Stimulated activated naive CD8-positive, alpha-beta T cell treated with anti-CD3 and anti-CD28 coated beads, Interleukin-15, Interleukin-2, amounts not matched to agents 100 ng/mL and 50 ng/mL, for 24 hours (primary cell): Measurements from ENCODE around the gene SNAP29.
"Not testable (repeated sequence)": the region's sequence is repeated elsewhere in the genome, so short reads cannot be mapped to it uniquely, and the experiment has no call there.

ENCODE experiments used
- H3K27ac Mint-ChIP-seq: one replicate; pipeline ENCODE4 v1.8.0; 2021; ENCODE audit warnings: mild to moderate bottlenecking, mixed read lengths
- H3K27me3 Mint-ChIP-seq: one replicate; pipeline ENCODE4 v1.8.0; 2021; ENCODE audit warnings: mixed read lengths
- H3K36me3 Mint-ChIP-seq: one replicate; pipeline ENCODE4 v1.8.0; 2021; ENCODE audit warnings: low read depth, mixed read lengths
- H3K4me1 Mint-ChIP-seq: one replicate; pipeline ENCODE4 v1.8.0; 2021; ENCODE audit warnings: low read depth, mixed read lengths
- H3K4me3 Mint-ChIP-seq: one replicate; pipeline ENCODE4 v1.8.0; 2021; ENCODE audit warnings: mild to moderate bottlenecking, mixed read lengths
- H3K9me3 Mint-ChIP-seq: one replicate; pipeline ENCODE4 v1.8.0; 2021; ENCODE audit warnings: mixed read lengths

Gene SNAP29

GRCh38 chr22:20889904-20890540 lies 31.2 kb downstream of the SNAP29 start:
- no peaks in the 10 kb centered on the region for H3K4me1 Mint-ChIP-seq
- no peaks in the 10 kb centered on the region for H3K9me3 Mint-ChIP-seq
- no peak overlapping the region for H3K4me3 Mint-ChIP-seq
- H3K27me3 Mint-ChIP-seq = no peaks in the 10 kb centered on the region
- peaks cover 16% of the 10 kb centered on the region for H3K36me3 Mint-ChIP-seq
- no peak overlapping the region for H3K27ac Mint-ChIP-seq

- no peak overlapping the region for H3K4me3 Mint-ChIP-seq
- peaks cover 16% of the 10 kb centered on the region for H3K36me3 Mint-ChIP-seq
- no peak overlapping the region for H3K27ac Mint-ChIP-seq
Observed at GRCh38 chr22:20890975-20891374, 32.2 kb downstream of the SNAP29 start.

GRCh38 chr22:20897737-20898136 lies 38.9 kb downstream of the SNAP29 start:
- H3K9me3 Mint-ChIP-seq, H3K27me3 Mint-ChIP-seq, H3K36me3 Mint-ChIP-seq, H3K4me1 Mint-ChIP-seq, H3K4me3 Mint-ChIP-seq, H3K27ac Mint-ChIP-seq: not testable (repeated sequence)

More at GRCh38 chr22:20890975-20891374, 32.2 kb downstream of the SNAP29 start:
- H3K9me3 Mint-ChIP-seq = no peaks in the 10 kb centered on the region
- no peaks in the 10 kb centered on the region for H3K4me1 Mint-ChIP-seq
- no peaks in the 10 kb centered on the region for H3K27me3 Mint-ChIP-seq

- no peak overlapping the region for H3K27ac Mint-ChIP-seq
- peaks cover under 1% of the 10 kb centered on the region for H3K27me3 Mint-ChIP-seq
- no peaks in the 10 kb centered on the region for H3K36me3 Mint-ChIP-seq
- no peaks in the 10 kb centered on the region for H3K4me1 Mint-ChIP-seq
- H3K9me3 Mint-ChIP-seq = no peaks in the 10 kb centered on the region
- no peak overlapping the region for H3K4me3 Mint-ChIP-seq
Observed at GRCh38 chr22:20899827-20900423, 41.1 kb downstream of the SNAP29 start.

- H3K4me3 Mint-ChIP-seq, H3K9me3 Mint-ChIP-seq, H3K27ac Mint-ChIP-seq, H3K36me3 Mint-ChIP-seq, H3K4me1 Mint-ChIP-seq, H3K27me3 Mint-ChIP-seq: not testable (repeated sequence)
Observed at GRCh38 chr22:20901093-20902033, 42.6 kb downstream of the SNAP29 start.

- H3K4me3 Mint-ChIP-seq = no peak overlapping the region
- H3K27ac Mint-ChIP-seq = no peak overlapping the region
Observed at GRCh38 chr22:20903093-20903492, 44.3 kb downstream of the SNAP29 start.

GRCh38 chr22:20904008-20904979 lies 45.5 kb downstream of the SNAP29 start:
- H3K27ac Mint-ChIP-seq = no peak overlapping the region
- no peaks in the 10 kb centered on the region for H3K9me3 Mint-ChIP-seq
- H3K27me3 Mint-ChIP-seq = peaks cover 5% of the 10 kb centered on the region
- H3K4me3 Mint-ChIP-seq = no peak overlapping the region
- H3K4me1 Mint-ChIP-seq = no peaks in the 10 kb centered on the region
- no peaks in the 10 kb centered on the region for H3K36me3 Mint-ChIP-seq

More at GRCh38 chr22:20903093-20903492, 44.3 kb downstream of the SNAP29 start:
- no peaks in the 10 kb centered on the region for H3K9me3 Mint-ChIP-seq
- peaks cover 5% of the 10 kb centered on the region for H3K27me3 Mint-ChIP-seq
- H3K36me3 Mint-ChIP-seq = no peaks in the 10 kb centered on the region
- no peaks in the 10 kb centered on the region for H3K4me1 Mint-ChIP-seq

GRCh38 chr22:20904980-20905355 lies 46.2 kb downstream of the SNAP29 start:
- no peaks in the 10 kb centered on the region for H3K9me3 Mint-ChIP-seq
- no peak overlapping the region for H3K4me3 Mint-ChIP-seq
- peaks cover 5% of the 10 kb centered on the region for H3K27me3 Mint-ChIP-seq
- H3K36me3 Mint-ChIP-seq = no peaks in the 10 kb centered on the region
- H3K27ac Mint-ChIP-seq = no peak overlapping the region
- peaks cover 1% of the 10 kb centered on the region for H3K4me1 Mint-ChIP-seq

GRCh38 chr22:20905415-20906386 lies 46.9 kb downstream of the SNAP29 start:
- Mint-ChIP-seq H3K9me3 (no peaks in the 10 kb centered on the region), H3K27me3 (peaks cover 5% of the 10 kb centered on the region), H3K36me3 (no peaks in the 10 kb centered on the region), H3K4me1 (peaks cover 7% of the 10 kb centered on the region), H3K27ac (no peak overlapping the region), H3K4me3 (no peak overlapping the region)

GRCh38 chr22:20906387-20906767 lies 47.6 kb downstream of the SNAP29 start:
- no peak overlapping the region for H3K4me3 Mint-ChIP-seq
- H3K27me3 Mint-ChIP-seq = peaks cover 5% of the 10 kb centered on the region
- H3K27ac Mint-ChIP-seq = no peak overlapping the region
- no peaks in the 10 kb centered on the region for H3K9me3 Mint-ChIP-seq
- H3K4me1 Mint-ChIP-seq = peaks cover 7% of the 10 kb centered on the region
- H3K36me3 Mint-ChIP-seq = no peaks in the 10 kb centered on the region

GRCh38 chr22:20908717-20909116 lies 49.9 kb downstream of the SNAP29 start:
- H3K9me3 Mint-ChIP-seq, H3K27me3 Mint-ChIP-seq, H3K4me1 Mint-ChIP-seq, H3K4me3 Mint-ChIP-seq, H3K27ac Mint-ChIP-seq, H3K36me3 Mint-ChIP-seq: not testable (repeated sequence)

GRCh38 chr22:20909543-20910303 lies 50.9 kb downstream of the SNAP29 start:
- Mint-ChIP-seq H3K4me3 (no peak overlapping the region), H3K9me3 (no peaks in the 10 kb centered on the region), H3K27me3 (peaks cover 5% of the 10 kb centered on the region), H3K36me3 (no peaks in the 10 kb centered on the region), H3K27ac (no peak overlapping the region), H3K4me1 (peaks cover 7% of the 10 kb centered on the region)

- Mint-ChIP-seq H3K4me3 (no peak overlapping the region), H3K9me3 (no peaks in the 10 kb centered on the region), H3K36me3 (no peaks in the 10 kb centered on the region), H3K27ac (no peak overlapping the region), H3K4me1 (peaks cover 10% of the 10 kb centered on the region), H3K27me3 (no peaks in the 10 kb centered on the region)
Observed at GRCh38 chr22:20912494-20912893, 53.7 kb downstream of the SNAP29 start.
